GM23338 (cell line): Measurements from ENCODE around the gene FAM78A. TPM values are rescaled to one million over a fixed set of nuclear protein-coding genes. Genes with fewer than 3 reads are reported as not detected.

Source experiments
- ATAC-seq: fragments of 200-7000 bp; cut with Tn5 transposase; 3 replicates; pipeline ENCODE4 v1.9.1; 2020
- DNase-seq: peaks from one replicate; pipeline ENCODE4 v3.0.0-alpha.2; 2015; ENCODE audit warnings: low spot score
- H2AFZ ChIP-seq: fragments of 200-600 bp; sonication (generic); 2 replicates; pipeline ENCODE4 v1.8.0; 2016; ENCODE audit warnings: antibody characterized with exemption, mild to moderate bottlenecking, moderate library complexity
- H3F3A ChIP-seq: fragments of 200-600 bp; sonication (generic); replicated peaks from 2 replicates; pipeline ENCODE4 v1.8.0; 2017; ENCODE audit warnings: antibody characterized with exemption, mixed run types, low read depth
- H3K27ac ChIP-seq: fragments of 200-600 bp; sonication (generic); 2 replicates; pipeline ENCODE4 v1.6.1; 2016; ENCODE audit warnings: low read depth
- H3K27me3 ChIP-seq: fragments of 200-600 bp; sonication (generic); 2 replicates; pipeline ENCODE4 v1.8.0; 2016; ENCODE audit warnings: mild to moderate bottlenecking, mixed run types, moderate library complexity; ENCODE audit not compliant: insufficient read depth
- H3K36me3 ChIP-seq: fragments of 200-600 bp; sonication (generic); 2 replicates; pipeline ENCODE4 v1.8.0; 2016; ENCODE audit warnings: mild to moderate bottlenecking; ENCODE audit not compliant: insufficient read depth
- H3K4me1 ChIP-seq: fragments of 200-600 bp; sonication (generic); 2 replicates; pipeline ENCODE4 v1.8.0; 2016; ENCODE audit warnings: mild to moderate bottlenecking, moderate library complexity; ENCODE audit not compliant: insufficient read depth
- H3K4me2 ChIP-seq: fragments of 200-600 bp; sonication (generic); 2 replicates; pipeline ENCODE4 v1.7.1; 2017; ENCODE audit warnings: mixed run types
- H3K4me3 ChIP-seq: fragments of 200-600 bp; sonication (generic); 2 replicates; pipeline ENCODE4 v1.6.1; 2016; ENCODE audit warnings: mixed run types
- H3K79me2 ChIP-seq: fragments of 200-600 bp; sonication (generic); replicated peaks from 2 replicates; pipeline ENCODE4 v1.8.0; 2017; ENCODE audit warnings: mild to moderate bottlenecking; ENCODE audit not compliant: insufficient read depth
- H3K9me2 ChIP-seq: fragments of 200-600 bp; sonication (generic); 2 replicates; pipeline ENCODE4 v1.8.0; 2017; ENCODE audit not compliant: insufficient read depth
- H4K20me1 ChIP-seq: fragments of 200-600 bp; sonication (generic); replicated peaks from 2 replicates; pipeline ENCODE4 v1.8.0; 2017; ENCODE audit warnings: mild to moderate bottlenecking; ENCODE audit not compliant: insufficient read depth
- H3K27ac Mint-ChIP-seq: 2 replicates; pipeline ENCODE4 v1.8.0; 2020; ENCODE audit warnings: inconsistent platforms, mild to moderate bottlenecking, moderate library complexity, mixed read lengths
- H3K27me3 Mint-ChIP-seq: 3 replicates; pipeline ENCODE4 v1.8.0; 2022; ENCODE audit warnings: low read depth, mild to moderate bottlenecking, moderate library complexity, mixed read lengths, inconsistent platforms; ENCODE audit not compliant: insufficient read depth, poor library complexity
- H3K36me3 Mint-ChIP-seq: 3 replicates; pipeline ENCODE4 v1.8.0; 2021; ENCODE audit warnings: low read depth, mild to moderate bottlenecking, inconsistent platforms, moderate library complexity, mixed read lengths
- H3K4me1 Mint-ChIP-seq: 3 replicates; pipeline ENCODE4 v1.8.0; 2020; ENCODE audit warnings: mild to moderate bottlenecking, inconsistent platforms, mixed read lengths
- H3K4me3 Mint-ChIP-seq: 3 replicates; pipeline ENCODE4 v1.8.0; 2021; ENCODE audit warnings: moderate library complexity, mild to moderate bottlenecking, inconsistent platforms, mixed read lengths
- H3K9me3 Mint-ChIP-seq: 3 replicates; pipeline ENCODE4 v1.8.0; 2020; ENCODE audit warnings: moderate library complexity, mild to moderate bottlenecking, inconsistent platforms, mixed read lengths
- CREB1 ChIP-seq: fragments of 250-450 bp; sonication (Bioruptor Pico); IDR thresholded peaks from 2 replicates; pipeline ENCODE4 v1.5.0; 2020; ENCODE audit warnings: low read depth, mild to moderate bottlenecking, moderate library complexity
- CTCF ChIP-seq, 2 experiments: fragments of 200-600 bp in 1 of 2; sonication (generic) in 1 of 2; conservative IDR thresholded peaks; 2 replicates each; pipeline versions ENCODE4 v1.5.1 to v1.6.1; 2016 to 2017; ENCODE audit warnings: antibody characterized with exemption in 2 of 2, low read depth in 2 of 2, mild to moderate bottlenecking in 2 of 2, moderate library complexity in 1 of 2
- EZH2phosphoT487 ChIP-seq: fragments of 200-600 bp; sonication (generic); IDR thresholded peaks from one replicate; pipeline ENCODE4 v1.8.1; 2018; ENCODE audit warnings: antibody characterized with exemption; ENCODE audit not compliant: unreplicated experiment
- JUNB ChIP-seq: IDR thresholded peaks from one replicate; pipeline ENCODE4 v1.6.1; 2016; ENCODE audit warnings: antibody characterized with exemption; ENCODE audit not compliant: unreplicated experiment
- STAT1 ChIP-seq: IDR thresholded peaks from one replicate; pipeline ENCODE4 v1.6.1; 2016; ENCODE audit warnings: antibody characterized with exemption; ENCODE audit not compliant: unreplicated experiment
- ZNF462 ChIP-seq: fragments of 250-450 bp; sonication (Bioruptor Pico); IDR thresholded peaks from 2 replicates; pipeline ENCODE4 v1.5.0; 2020; ENCODE audit warnings: mild to moderate bottlenecking, moderate library complexity
- polyA plus RNA-seq: library from polyadenylated mRNA; unstranded; fragments of >200 nt; fragmentation: Nextera tagmentation; extraction: Ambion mirVana; gene quantifications from 2 replicates; pipeline ENCODE4 v1.2.1, GENCODE V29; 2016
- total RNA-seq: library from RNA; depleted of rRNA; stranded (reverse); fragments of >200 nt; shearing (Covaris generic); gene quantifications from 2 replicates; pipeline ENCODE4 v1.2.3, GENCODE V29; 2014

FAM78A gene
- total and polyA plus RNA-seq, 2 experiments from 2014 or later: 0.57 to 2.1 TPM

- TF ChIP-seq ZNF462 (no peak), EZH2phosphoT487 (no peak), JUNB (no peak)
Measured at GRCh38 chr9:131298341-131298740, 22.0 kb upstream of the FAM78A start (continued).

GRCh38 chr9:131297903-131298302 is 21.6 kb upstream of the FAM78A start:
- no peaks in the 10 kb centered on the region for H3F3A ChIP-seq
- no peaks in the 10 kb centered on the region for H3K9me3 Mint-ChIP-seq
- DNase-seq (no peak), ATAC-seq (no peak)
- no peak overlapping the region for H3K4me3 Mint-ChIP-seq
- H2AFZ ChIP-seq: no peak overlapping the region
- peaks cover 11% of the 10 kb centered on the region for H3K27me3 Mint-ChIP-seq
- H3K4me2 ChIP-seq: no peak overlapping the region
- H3K36me3 Mint-ChIP-seq: no peaks in the 10 kb centered on the region
- H3K4me3 ChIP-seq: no peak overlapping the region
- no peaks in the 10 kb centered on the region for H3K36me3 ChIP-seq
- H3K4me1 ChIP-seq: no peaks in the 10 kb centered on the region
- H3K9me2 ChIP-seq: no peaks in the 10 kb centered on the region
- no peak overlapping the region for H3K27ac Mint-ChIP-seq
- H3K27ac ChIP-seq: no peak overlapping the region
- H3K4me1 Mint-ChIP-seq: 0 out of 3 replicates have a peak, but pooled peaks cover 2% of the 10 kb centered on the region
- H3K79me2 ChIP-seq: no peaks in the 10 kb centered on the region
- H4K20me1 ChIP-seq: no peaks in the 10 kb centered on the region
- H3K27me3 ChIP-seq: no peaks in the 10 kb centered on the region
- TF ChIP-seq CTCF (conservative IDR thresholded peaks at IDR 0.05; ENCODE audit: low read depth in 2 of 2) (no peak), ZNF462 (no peak), JUNB (no peak), EZH2phosphoT487 (no peak), CREB1 (CRISPR knock-in tag) (no peak), STAT1 (no peak)
